Measurements from ENCODE around the gene ATXN7L1. TPM values are rescaled to one million over a fixed set of nuclear protein-coding genes. Genes with fewer than 3 reads are reported as not detected.

Gene ATXN7L1
- total and polyA plus RNA-seq, 2 of the 13 experiments (the other 11 are each of a cell fraction or from before 2014, with no cell fraction given) = 4.1 to 7.8 TPM

GRCh38 chr7:105857009-105857952 is 19.1 kb downstream of the ATXN7L1 start:
- BruUV-seq (replicated peaks) = no TSS peak
- peak overlapping the region; percentile 21; the same call in 1 of the 2 replicates for H3K4me2 ChIP-seq (ENCODE audit: low read depth, low read length)
- H3K79me2 ChIP-seq (ENCODE audit: insufficient read depth, low read length) = no peaks in the 10 kb centered on the region
- ATAC-seq (peak; percentile 93), DNase-seq (ENCODE audit: low spot score) (peak; percentile 12), FAIRE-seq (peak; percentile 83)
- H3K4me3 ChIP-seq (replicated peaks in 1 of 3; ENCODE audit: insufficient read depth in 1 of 3, low read depth in 2 of 3, low read length in 3 of 3) = no peak overlapping the region
- H3K27me3 ChIP-seq (ENCODE audit: control insufficient read depth in 1 of 2, insufficient read depth in 2 of 2, low read length in 2 of 2) = no peaks in the 10 kb centered on the region
- no peak overlapping the region for H2AFZ ChIP-seq (ENCODE audit: low read length)
- H3K27ac ChIP-seq (ENCODE audit: extremely low read length, insufficient read depth, low read length) = no peak overlapping the region
- H3K36me3 ChIP-seq (replicated peaks in 1 of 2; ENCODE audit: control insufficient read depth in 1 of 2, insufficient read depth in 2 of 2, low read length in 2 of 2) = no peaks in the 10 kb centered on the region
- WGBS (ENCODE audit: low lambda C conversion rate) = 29% methylated on average over 2 of the region's 2 CpGs
- no peak overlapping the region for H3K9ac ChIP-seq (ENCODE audit: insufficient read depth, low read depth, low read length)
- intact Hi-C loops (cut with micrococcal nuclease; ENCODE audit: unreplicated experiment) (no loop called here), in situ Hi-C loops (cut with HindIII; ENCODE audit: extremely low pct_ligation_motif_present, low pct_unique_long_range_greater_than_20kb) (no loop called here)
- peaks cover 27% of the 10 kb centered on the region for H3K4me1 ChIP-seq (ENCODE audit: insufficient read depth, low read length)
- ChIA-PET POLR2A (no interaction called here), CTCF (ENCODE audit: low intra/inter-chr PET ratio, low total read pairs) (no interaction called here)
- no peaks in the 10 kb centered on the region for H4K20me1 ChIP-seq (ENCODE audit: insufficient read depth, low read length)
- no peaks in the 10 kb centered on the region for H3K9me3 ChIP-seq (ENCODE audit: low read length)
- no peak for TF ChIP-seq TEAD2 (CRISPR knock-in tag; IDR thresholded peaks at IDR 0.05)
- TF ChIP-seq FOXK1 (CRISPR knock-in tag; IDR thresholded peaks at IDR 0.05; ENCODE audit: borderline replicate concordance, low read depth) = no peak
- no peak for TF ChIP-seq ZNF782 (CRISPR knock-in tag; IDR thresholded peaks at IDR 0.05; ENCODE audit: borderline replicate concordance)
- TF ChIP-seq ZKSCAN1 (IDR thresholded peaks at IDR 0.05; ENCODE audit: low read length) = no peak
- TF ChIP-seq SMYD3 (CRISPR knock-in tag; IDR thresholded peaks at IDR 0.05) = no peak
- no peak for TF ChIP-seq ZNF891 (CRISPR knock-in tag; IDR thresholded peaks at IDR 0.05)
- TF ChIP-seq USF2 (IDR thresholded peaks at IDR 0.05; ENCODE audit: low read depth, low read length) = no peak
- no peak for TF ChIP-seq USF2 (CRISPR knock-in tag; IDR thresholded peaks at IDR 0.05; ENCODE audit: borderline replicate concordance)
- TF ChIP-seq POLR2A (IDR thresholded peaks at IDR 0.05; ENCODE audit: insufficient read depth in 1 of 2, low read depth in 2 of 2, low read length in 2 of 2) = no peak
- peak; percentile 20 for TF ChIP-seq TEAD3 (CRISPR knock-in tag; optimal IDR thresholded peaks at IDR 0.05; ENCODE audit: borderline replicate concordance)
- TF ChIP-seq DNMT3B (CRISPR knock-in tag; conservative IDR thresholded peaks at IDR 0.05) = no peak
- no peak for TF ChIP-seq NFIB (CRISPR knock-in tag; IDR thresholded peaks at IDR 0.05; ENCODE audit: borderline replicate concordance)
- TF ChIP-seq ZBTB1 (CRISPR knock-in tag; IDR thresholded peaks at IDR 0.05; ENCODE audit: borderline replicate concordance) = no peak
- no peak for TF ChIP-seq ZNF850 (CRISPR knock-in tag; conservative IDR thresholded peaks at IDR 0.05)
- TF ChIP-seq NR2F6 (IDR thresholded peaks at IDR 0.05) = peak; percentile 58
- TF ChIP-seq NR2F6 (CRISPR knock-in tag; IDR thresholded peaks at IDR 0.05) = 0 out of 2 replicates have a peak, but pooled peaks have one; percentile 31
- TF ChIP-seq EP300 (IDR thresholded peaks at IDR 0.05; ENCODE audit: low read depth in 2 of 2, low read length in 2 of 2) = peak in 1 of 2 experiments; percentile 16; a peak in 1 of 4 replicates
- 0 out of 2 replicates have a peak, but pooled peaks have one; percentile 22 for TF ChIP-seq EP300 (CRISPR knock-in tag; IDR thresholded peaks at IDR 0.05; ENCODE audit: borderline replicate concordance)
- TF ChIP-seq ZFX (CRISPR knock-in tag; IDR thresholded peaks at IDR 0.05; ENCODE audit: low read depth) = no peak
- TF ChIP-seq ZNF280B (CRISPR knock-in tag; IDR thresholded peaks at IDR 0.05; ENCODE audit: borderline replicate concordance) = no peak
